Heart right ventricle (tissue), 16 donors: ENCODE data around the gene CREBBP. TPM values are rescaled to one million over a fixed set of nuclear protein-coding genes. Genes with fewer than 3 reads are reported as not detected.
A peak's percentile ranks its signal among the peaks of the same experiment; 100 is the strongest.

Source experiments
- ATAC-seq, 8 donors: fragments of 200-7000 bp; cut with Tn5 transposase; one replicate each; pipeline ENCODE4 v1.9.1; 2020; ENCODE audit warnings: mild to moderate bottlenecking in 8 of 8, moderate library complexity in 8 of 8, moderate number of reproducible peaks in 1 of 8
- DNase-seq, 2 donors: peaks; one replicate each; pipeline ENCODE4 v3.0.0-alpha.2; 2020
- H3K27ac ChIP-seq, 10 donors: fragments of 200-600 bp; sonication (generic) in 2 of 10; one replicate each; pipeline versions ENCODE4 v1.5.0 to v1.8.0; 2020 to 2022; ENCODE audit warnings: mild to moderate bottlenecking in 3 of 10
- H3K27me3 ChIP-seq, 7 donors: fragments of 200-600 bp; one replicate each; pipeline ENCODE4 v1.8.0; 2021 to 2022; ENCODE audit warnings: mild to moderate bottlenecking in 2 of 7
- H3K36me3 ChIP-seq, 9 donors: fragments of 200-600 bp; sonication (generic) in 1 of 9; one replicate each; pipeline versions ENCODE4 v1.5.0 to v1.8.0; 2020 to 2022; ENCODE audit warnings: mild to moderate bottlenecking in 2 of 9
- H3K4me1 ChIP-seq, 9 donors: fragments of 200-600 bp; sonication (generic) in 1 of 9; one replicate each; pipeline versions ENCODE4 v1.5.0 to v1.8.0; 2020 to 2022; ENCODE audit warnings: mild to moderate bottlenecking in 4 of 9
- H3K4me3 ChIP-seq, 10 donors: fragments of 200-600 bp; sonication (generic) in 2 of 10; one replicate each; pipeline versions ENCODE4 v1.5.0 to v1.8.0; 2020 to 2022; ENCODE audit warnings: mild to moderate bottlenecking in 7 of 10, moderate library complexity in 2 of 10
- H3K9me3 ChIP-seq, 11 donors: fragments of 200-600 bp in 10 of 11; sonication (generic) in 2 of 11; one replicate each; pipeline versions ENCODE4 v1.5.0 to v1.8.0; 2013 to 2022; ENCODE audit warnings: mild to moderate bottlenecking in 2 of 11, control low read depth in 1 of 11, moderate library complexity in 1 of 11
- WGBS, 2 donors: extraction: QIAGEN DNeasy Blood & Tissue Kit; methylation state at CpG; one replicate each; pipeline ENCODE4 v1.1.7; 2013; ENCODE audit warnings: inconsistent platforms in 1 of 2; 5-methylcytosine and 5-hydroxymethylcytosine counted together
- intact Hi-C, 10 donors: fragments of 100-400 bp; cut with DNase I; formaldehyde crosslinking; loops; one replicate each; pipeline versions ENCODE4 v1.11.1 to v1.14.2; 2022
- polyA plus RNA-seq, 2 donors: library from polyadenylated mRNA; stranded (reverse); fragments of 200-250 nt; gene quantifications; one replicate each; pipeline ENCODE4 v1.2.3, GENCODE V29; 2013
- total RNA-seq, 10 donors: library from RNA; stranded (reverse); fragmentation: NEBNext Ultra II Directional in 3 of 10; extraction: Animal tissue kit (Norgen Biotek cat#: 25700) in 3 of 10; gene quantifications; one replicate each; pipeline versions ENCODE4 v1.2.1 to v1.2.4, GENCODE V29; 2021 to 2023
- TF ChIP-seq, protein P1 (sequence below), 9 donors: fragments of 200-600 bp; sonication (generic) in 2 of 9; IDR thresholded peaks; one replicate each; pipeline versions ENCODE4 v1.5.0 to v1.8.0; 2021 to 2022; ENCODE audit warnings: antibody characterized with exemption in 9 of 9, mild to moderate bottlenecking in 5 of 9, moderate library complexity in 1 of 9
- donor health status: Arrhythmogenic right ventricular cardiomyopathy.
- donor health status: ischemic (EF 13 %, LVEDD 7.1; RV severe dilation, severe dysfunction).
- donor health status: healthy with polysubstance abuse.
- donor health status: DM: no; HTN: yes; CAD: no.
- donor health status: DM: no; HTN: no; CAD: no.
- donor health status: ischemic (EF 25% LVEDD 6.9; RV normal size, moderate dysfunction).
- donor health status: ischemic (EF 25% LVEDD 5.7; RV mildly dilated, moderate dysfunction).
- donor health status: healthy.
- donor health status: DM: yes; HTN: yes; CAD: no.
- donor health status: Ischemic cardiomyopathy.
- donor health status: ischemic (EF 35%, LVEDD 5.7; RV mildly dilated, moderate dysfunction).
- donor health status: nonischemic (EF 11% LVEDD 7.7; RV severe dilation, severe dysfunction).
- donor health status: DM: yes; HTN: yes; CAD: no.
- donor health status: PGD.
- donor health status: ischemic (EF 29% LVEDD 5.4; RV normal size, mild dysfunction).
- donor health status: nonischemic (EF 23%, LVEDD 6.1; RV moderate dilation, normal function).

Gene CREBBP
- total and polyA plus RNA-seq, 12 donors = 6.3 to 51.5 (median 41.0) TPM

DNA sequence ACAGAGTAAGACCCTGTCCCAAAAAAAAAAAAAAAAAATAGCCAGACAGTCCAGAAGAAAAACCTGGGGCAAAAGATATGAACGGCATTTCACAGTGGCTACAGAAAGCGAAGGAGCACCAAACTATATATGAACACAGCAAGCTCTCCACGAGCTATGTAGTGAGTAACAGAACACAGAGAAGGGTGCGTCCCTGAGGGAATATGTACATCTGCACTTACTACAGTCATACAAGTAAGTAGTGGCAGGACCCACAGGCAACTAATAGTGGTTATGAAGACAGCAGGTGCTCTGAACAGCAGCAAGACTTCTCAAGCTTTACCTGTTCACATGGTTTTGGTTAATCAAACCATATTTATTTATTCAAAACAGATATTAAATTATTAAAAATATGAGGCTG lies 179.0 kb downstream of the CREBBP start:
- intact Hi-C loops = no loop called here
- TF ChIP-seq, protein P1, sequence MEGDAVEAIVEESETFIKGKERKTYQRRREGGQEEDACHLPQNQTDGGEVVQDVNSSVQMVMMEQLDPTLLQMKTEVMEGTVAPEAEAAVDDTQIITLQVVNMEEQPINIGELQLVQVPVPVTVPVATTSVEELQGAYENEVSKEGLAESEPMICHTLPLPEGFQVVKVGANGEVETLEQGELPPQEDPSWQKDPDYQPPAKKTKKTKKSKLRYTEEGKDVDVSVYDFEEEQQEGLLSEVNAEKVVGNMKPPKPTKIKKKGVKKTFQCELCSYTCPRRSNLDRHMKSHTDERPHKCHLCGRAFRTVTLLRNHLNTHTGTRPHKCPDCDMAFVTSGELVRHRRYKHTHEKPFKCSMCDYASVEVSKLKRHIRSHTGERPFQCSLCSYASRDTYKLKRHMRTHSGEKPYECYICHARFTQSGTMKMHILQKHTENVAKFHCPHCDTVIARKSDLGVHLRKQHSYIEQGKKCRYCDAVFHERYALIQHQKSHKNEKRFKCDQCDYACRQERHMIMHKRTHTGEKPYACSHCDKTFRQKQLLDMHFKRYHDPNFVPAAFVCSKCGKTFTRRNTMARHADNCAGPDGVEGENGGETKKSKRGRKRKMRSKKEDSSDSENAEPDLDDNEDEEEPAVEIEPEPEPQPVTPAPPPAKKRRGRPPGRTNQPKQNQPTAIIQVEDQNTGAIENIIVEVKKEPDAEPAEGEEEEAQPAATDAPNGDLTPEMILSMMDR (IDR thresholded peaks at IDR 0.05) = no peak
- Histone ChIP-seq H3K4me1 (peaks cover 0 to 4% (median 0%) of the 10 kb centered on the region in 9 donors), H3K27me3 (no peaks in the 10 kb centered on the region), H3K9me3 (no peaks in the 10 kb centered on the region), H3K4me3 (no peak overlapping the region), H3K36me3 (peaks cover 0 to 15% (median 0%) of the 10 kb centered on the region in 9 donors), H3K27ac (no peak overlapping the region)
- WGBS, 2 donors = 74 to 83% methylated on average over 4 of the region's 4 CpGs
- ATAC-seq = no peak
- no peak for DNase-seq

DNA sequence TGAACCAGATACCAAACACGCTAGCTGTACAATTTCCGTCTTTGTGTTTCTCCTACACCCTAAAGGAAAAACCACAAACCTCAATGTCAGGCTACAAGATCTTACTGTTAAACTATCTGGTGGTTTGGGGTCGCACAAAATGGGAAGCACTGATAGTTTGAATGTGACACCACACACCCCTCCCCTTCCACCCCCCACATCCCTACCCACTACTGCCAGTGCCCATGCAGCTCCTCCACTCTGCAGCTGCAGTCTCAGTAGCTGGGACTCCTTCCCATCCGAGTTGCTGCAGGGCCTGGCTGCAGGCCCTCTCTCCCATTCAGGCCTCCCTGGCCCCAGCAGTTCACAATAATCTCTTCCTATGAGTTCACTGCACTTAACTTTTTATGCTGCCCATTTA lies 181.6 kb downstream of the CREBBP start:
- H3K9me3 ChIP-seq = no peaks in the 10 kb centered on the region
- H3K4me1 ChIP-seq = peaks cover 0 to 14% (median 4%) of the 10 kb centered on the region in 9 donors
- no peak overlapping the region for H3K27ac ChIP-seq
- no peak for DNase-seq
- H3K36me3 ChIP-seq = peaks cover 0 to 20% (median 0%) of the 10 kb centered on the region in 9 donors
- no peaks in the 10 kb centered on the region for H3K27me3 ChIP-seq
- TF ChIP-seq, protein P1 (IDR thresholded peaks at IDR 0.05) = no peak
- H3K4me3 ChIP-seq = no peak overlapping the region
- intact Hi-C loops = loop anchor here in 1 of 10 donors (10.0 kb wide), 1 partner anchor 176 kb away; no protein-coding TSS in a partner anchor
- WGBS, 2 donors = 73 to 74% methylated on average over 4 of the region's 4 CpGs
- peak in 1 of 8 donors; percentile 36 for ATAC-seq

DNA sequence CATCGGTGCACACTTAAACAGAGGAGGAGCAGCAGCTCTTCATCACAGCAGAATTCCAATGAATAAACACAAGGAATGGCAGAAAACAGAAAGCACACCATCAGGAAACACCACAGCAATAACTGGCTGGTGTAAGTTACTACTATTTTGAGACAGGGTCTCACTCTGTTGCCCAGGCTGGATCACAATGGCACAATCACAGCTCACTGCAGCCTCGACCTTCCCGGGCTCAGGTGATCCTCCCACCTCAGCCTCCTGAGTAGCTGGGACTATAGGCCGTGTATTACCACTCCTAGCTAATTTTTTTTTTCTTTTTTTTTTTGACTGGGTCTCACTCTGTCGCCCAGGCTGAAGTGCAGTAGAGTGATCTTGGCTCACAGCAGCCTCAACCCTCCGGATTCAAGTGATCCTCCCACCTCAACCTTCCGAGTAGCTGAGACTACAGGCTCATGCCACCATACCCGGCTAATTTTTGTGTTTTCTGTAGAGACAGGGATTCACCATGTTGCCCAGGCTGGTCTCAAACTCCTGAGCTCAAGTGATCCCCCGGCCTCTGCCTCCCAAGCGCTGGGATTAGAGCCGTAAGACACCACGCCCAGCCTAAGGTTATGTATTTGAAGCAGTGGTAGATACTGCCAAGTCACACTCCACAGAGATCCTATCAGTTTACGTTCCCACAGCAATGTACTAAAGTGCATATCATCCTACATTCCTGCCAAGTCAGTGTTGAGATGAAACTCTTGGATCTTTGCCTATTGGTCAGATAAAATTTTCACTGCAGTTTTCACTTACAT lies 183.9 kb downstream of the CREBBP start:
- no peak for DNase-seq
- no peaks in the 10 kb centered on the region for H3K9me3 ChIP-seq
- TF ChIP-seq, protein P1 (IDR thresholded peaks at IDR 0.05) = no peak
- 78 to 85% methylated on average over 13 of the region's 13 CpGs for WGBS, 2 donors
- peaks cover 0 to 8% (median 0%) of the 10 kb centered on the region in 9 donors for H3K36me3 ChIP-seq
- H3K4me1 ChIP-seq = peaks cover 0 to 18% (median 4%) of the 10 kb centered on the region in 9 donors
- no peaks in the 10 kb centered on the region for H3K27me3 ChIP-seq
- H3K4me3 ChIP-seq = no peak overlapping the region
- intact Hi-C loops = loop anchor here in 1 of 10 donors (10.0 kb wide), 1 partner anchor 178 kb away; no protein-coding TSS in a partner anchor
- peak in 4 of 8 donors; percentile 54 to 60 (median 59) for ATAC-seq
- H3K27ac ChIP-seq = peak overlapping the region in 2 of 10 donors; percentile 20 to 28

DNA sequence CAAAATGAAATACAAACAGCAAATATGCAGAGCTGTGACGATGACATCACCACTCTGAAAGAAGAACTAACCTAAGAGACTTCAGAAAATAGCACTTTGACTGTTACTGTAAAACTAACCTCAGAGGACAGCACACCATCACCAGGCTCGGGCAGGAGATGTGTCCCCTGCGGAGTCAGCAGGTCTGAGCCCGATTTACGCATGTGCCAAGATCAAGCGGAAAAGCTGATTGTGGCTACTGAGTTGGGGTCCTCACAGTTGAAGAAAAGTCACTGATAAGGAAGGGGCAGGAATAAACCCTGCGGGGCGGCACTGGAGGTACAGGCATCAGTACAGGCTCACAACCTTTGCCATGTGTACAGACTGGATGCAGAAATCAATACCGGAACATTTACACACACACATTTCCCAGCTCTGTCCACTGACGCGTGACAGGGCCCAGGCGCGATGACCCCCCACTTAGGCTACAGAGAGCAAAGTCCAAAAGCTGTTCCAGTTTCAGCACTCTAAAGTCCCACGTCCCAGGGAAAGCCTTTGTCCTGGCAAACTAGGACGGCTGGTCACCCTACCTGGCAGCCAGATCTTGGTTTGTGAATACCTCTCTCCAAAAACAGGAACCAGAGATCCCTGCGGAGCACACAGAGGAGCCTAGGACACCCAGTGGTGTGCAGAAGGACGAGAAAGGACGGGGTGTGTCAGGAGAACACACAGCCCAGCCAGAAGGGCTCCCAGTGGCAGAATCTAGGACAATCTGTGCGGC lies 184.7 kb downstream of the CREBBP start:
- Histone ChIP-seq H3K27ac (peak overlapping the region in 1 of 10 donors; percentile 28), H3K36me3 (peaks cover 0 to 5% (median 0%) of the 10 kb centered on the region in 9 donors), H3K27me3 (no peaks in the 10 kb centered on the region), H3K9me3 (no peaks in the 10 kb centered on the region), H3K4me1 (peaks cover under 1 to 27% (median 8%) of the 10 kb centered on the region in 9 donors), H3K4me3 (no peak overlapping the region)
- intact Hi-C loops = loop anchor here in 1 of 10 donors (10.0 kb wide), 1 partner anchor 179 kb away; no protein-coding TSS in a partner anchor
- WGBS, 2 donors = 83 to 87% methylated on average over 19 of the region's 19 CpGs
- ATAC-seq = peak in 3 of 8 donors; percentile 39 to 49 (median 39)
- TF ChIP-seq, protein P1 (IDR thresholded peaks at IDR 0.05) = no peak
- DNase-seq = no peak
